ENCODE results near the gene EPS8L2. TPM values are rescaled to one million over a fixed set of nuclear protein-coding genes. Genes with fewer than 3 reads are reported as not detected.

EPS8L2 gene
- 2.7 and 3.0 TPM in 2 replicates for total RNA-seq

DNA sequence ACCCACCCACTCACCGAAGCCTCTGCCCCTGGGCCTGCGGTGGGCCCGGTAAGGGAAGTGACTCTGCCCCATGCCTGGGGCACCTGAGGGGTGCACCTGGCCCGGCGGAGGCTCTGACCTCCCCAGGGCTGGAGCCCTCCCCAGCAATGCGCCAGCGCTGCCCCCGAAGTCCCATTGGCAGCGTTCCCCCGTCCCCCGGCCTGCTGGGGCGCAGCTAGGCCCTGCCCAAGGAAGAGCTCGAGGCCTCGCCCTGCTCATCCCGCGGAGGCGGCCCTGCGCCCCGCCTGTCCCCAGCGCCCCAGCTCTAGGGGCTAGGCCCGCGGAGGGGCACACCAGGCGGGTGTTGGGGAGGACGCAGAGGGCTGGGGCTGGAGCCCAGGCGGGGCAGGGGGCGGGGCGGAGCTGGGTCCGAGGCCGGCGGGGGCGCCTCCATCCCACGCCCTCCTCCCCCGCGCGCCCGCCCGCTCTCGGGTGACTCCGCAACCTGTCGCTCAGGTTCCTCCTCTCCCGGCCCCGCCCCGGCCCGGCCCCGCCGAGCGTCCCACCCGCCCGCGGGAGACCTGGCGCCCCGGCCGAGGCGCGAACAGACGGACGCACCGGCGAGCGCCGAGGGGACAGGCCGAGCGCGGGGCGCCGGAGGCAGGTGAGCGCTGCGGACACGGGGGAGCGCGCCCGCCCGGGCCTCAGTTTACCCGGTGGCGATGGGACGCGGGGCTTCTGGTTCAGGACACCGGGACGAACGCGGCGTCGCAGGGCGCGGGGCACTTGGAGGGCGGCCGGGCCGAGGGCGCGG lies at the start of gene EPS8L2:
Gene EPS8L2 (plus strand): TSS at position 586 of the 793 bp plus-strand sequence. CDS start 3,177 bp downstream, outside the sequence.
- DNase-seq (ENCODE audit: low read depth in 2 of 2), result no peak

- DNase-seq (ENCODE audit: low read depth in 2 of 2), result no peak
Measured at GRCh38 chr11:656426-656825, 49.6 kb upstream of the EPS8L2 start.

- no peak for DNase-seq (ENCODE audit: low read depth in 2 of 2)
Measured at GRCh38 chr11:656866-657265, 49.2 kb upstream of the EPS8L2 start.

- DNase-seq (ENCODE audit: low read depth in 2 of 2), result no peak
Measured at GRCh38 chr11:657691-658126, 48.3 kb upstream of the EPS8L2 start.

GRCh38 chr11:659532-660085 lies 46.4 kb upstream of the EPS8L2 start:
- DNase-seq (ENCODE audit: low read depth in 2 of 2), result no peak

GRCh38 chr11:660281-660680 lies 45.8 kb upstream of the EPS8L2 start:
- DNase-seq (ENCODE audit: low read depth in 2 of 2), result no peak

- no peak for DNase-seq (ENCODE audit: low read depth in 2 of 2)
Measured at GRCh38 chr11:660681-661444, 45.2 kb upstream of the EPS8L2 start.

DNA sequence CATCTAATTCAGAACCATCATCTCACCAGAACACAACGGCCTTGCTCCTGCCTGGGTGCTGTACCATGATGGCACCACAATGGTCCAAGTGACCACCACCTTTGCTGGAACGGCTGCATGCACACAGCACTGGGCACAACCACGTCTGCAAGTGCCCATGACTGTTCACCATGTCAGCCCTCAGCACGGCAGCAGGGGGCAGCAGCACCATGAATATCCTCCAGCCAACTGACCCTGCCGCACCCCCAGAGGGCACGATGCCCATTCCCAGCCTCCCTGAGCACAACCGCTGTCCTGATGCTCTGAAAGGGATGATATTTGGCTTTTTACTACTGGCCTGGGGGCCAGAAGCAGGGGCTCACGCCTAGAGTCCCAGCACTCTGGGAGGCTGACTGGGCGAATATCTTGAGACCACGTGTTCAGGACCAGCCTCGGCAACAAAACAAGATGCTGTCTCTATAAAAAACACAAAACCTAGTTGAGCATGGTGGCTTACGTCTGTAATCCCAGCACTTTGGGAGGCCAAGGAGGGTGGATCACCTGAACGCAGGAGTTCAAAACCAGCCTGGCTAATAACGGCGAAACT lies 43.2 kb upstream of the EPS8L2 start:
- peak; percentile 46 to 68 for DNase-seq (ENCODE audit: low read depth in 2 of 2)

GRCh38 chr11:665062-665703 lies 40.8 kb upstream of the EPS8L2 start:
- no peak for DNase-seq (ENCODE audit: low read depth in 2 of 2)

GRCh38 chr11:665704-666281 lies 40.2 kb upstream of the EPS8L2 start:
- no peak for DNase-seq (ENCODE audit: low read depth in 2 of 2)

DNA sequence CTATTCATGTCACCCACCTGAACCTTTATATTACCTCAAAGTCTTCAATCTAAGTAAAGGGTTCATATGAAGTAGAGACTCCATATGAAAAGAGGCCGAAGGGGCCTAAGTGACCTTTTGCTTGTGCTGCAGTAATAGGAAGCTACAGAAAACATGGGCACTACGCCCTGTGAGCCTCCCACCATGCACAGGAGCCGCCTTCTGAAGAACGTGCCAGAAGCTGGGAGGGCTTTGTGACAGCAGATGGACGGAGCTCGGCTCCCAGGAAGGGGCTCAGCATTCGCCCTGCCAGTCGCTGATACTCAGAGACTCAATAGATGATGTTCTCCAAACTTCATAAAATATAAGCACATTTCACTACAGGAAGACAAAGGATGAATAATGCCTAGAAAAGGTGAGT lies 32.2 kb upstream of the EPS8L2 start:
- no peak for DNase-seq (ENCODE audit: low read depth in 2 of 2)

DNA sequence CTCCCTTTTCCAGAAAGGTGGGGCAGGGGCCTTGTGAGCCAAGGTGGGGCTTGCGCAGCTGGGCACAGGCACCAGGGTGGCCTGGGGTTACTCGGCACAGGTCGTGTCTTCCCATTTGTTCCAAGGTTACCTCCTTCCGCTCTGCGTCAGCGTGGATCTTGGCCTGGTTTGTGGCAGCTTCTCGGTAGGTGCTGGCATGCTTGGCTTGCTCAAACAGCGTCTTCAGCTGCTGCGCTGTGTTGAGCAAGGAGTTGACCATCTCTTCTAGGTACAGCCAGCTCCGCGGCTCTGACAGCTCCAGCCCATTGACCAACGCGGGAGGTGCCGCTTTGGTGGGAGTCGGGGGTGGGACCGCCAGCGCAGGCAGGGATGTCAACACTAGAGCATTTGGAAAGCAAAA lies 31.6 kb upstream of the EPS8L2 start:
- DNase-seq (ENCODE audit: low read depth in 2 of 2), result no peak

GRCh38 chr11:678297-678696 lies 27.7 kb upstream of the EPS8L2 start:
- no peak for DNase-seq (ENCODE audit: low read depth in 2 of 2)

DNA sequence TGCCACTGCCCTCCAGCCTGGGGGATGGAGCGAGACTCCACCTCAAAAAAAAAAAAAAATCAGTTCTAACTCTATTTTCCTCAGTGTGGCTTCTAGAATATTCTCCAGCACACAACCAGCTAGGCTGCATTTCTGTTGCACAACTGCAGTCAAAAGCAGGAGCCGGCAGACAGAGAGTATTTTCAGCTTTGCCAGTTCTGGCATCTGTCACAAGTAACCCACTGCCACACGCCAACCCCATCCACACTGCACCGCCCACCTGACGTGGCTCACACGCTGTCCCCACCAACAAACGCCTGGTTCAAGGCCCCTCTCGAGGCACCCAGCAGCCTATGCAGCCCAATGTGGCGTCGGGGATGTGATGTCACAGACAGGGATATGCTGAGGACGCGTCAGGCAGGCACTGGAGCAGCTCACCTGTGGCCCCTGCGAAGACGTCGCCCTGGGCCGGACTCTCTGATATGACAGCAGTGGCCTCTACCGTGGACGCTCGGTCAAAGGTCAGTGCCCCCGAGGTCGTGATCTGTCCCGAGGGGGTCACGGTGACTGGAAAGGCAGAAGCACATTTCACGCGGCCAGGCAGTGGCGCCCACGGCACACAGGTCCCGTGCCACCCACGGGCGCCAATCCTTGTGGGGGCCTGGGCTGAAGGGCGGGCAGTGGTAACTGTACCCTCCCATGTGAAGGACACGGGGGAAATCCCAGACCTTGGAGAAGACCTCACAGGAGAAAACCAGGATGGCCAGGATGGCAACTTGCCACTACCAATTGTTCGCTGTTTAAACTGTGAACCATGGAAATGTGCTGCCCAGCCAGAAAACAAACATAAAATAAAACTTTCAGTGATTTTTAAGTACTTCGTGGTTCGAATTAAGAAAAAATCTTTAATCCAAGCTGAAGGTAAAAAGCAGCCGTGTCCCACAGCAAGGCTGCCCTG lies 26.5 kb upstream of the EPS8L2 start:
- no peak for DNase-seq (ENCODE audit: low read depth in 2 of 2)

- DNase-seq (ENCODE audit: low read depth in 2 of 2), result peak in 1 of 2 donors; percentile 42
Measured at GRCh38 chr11:680476-680875, 25.6 kb upstream of the EPS8L2 start.

DNA sequence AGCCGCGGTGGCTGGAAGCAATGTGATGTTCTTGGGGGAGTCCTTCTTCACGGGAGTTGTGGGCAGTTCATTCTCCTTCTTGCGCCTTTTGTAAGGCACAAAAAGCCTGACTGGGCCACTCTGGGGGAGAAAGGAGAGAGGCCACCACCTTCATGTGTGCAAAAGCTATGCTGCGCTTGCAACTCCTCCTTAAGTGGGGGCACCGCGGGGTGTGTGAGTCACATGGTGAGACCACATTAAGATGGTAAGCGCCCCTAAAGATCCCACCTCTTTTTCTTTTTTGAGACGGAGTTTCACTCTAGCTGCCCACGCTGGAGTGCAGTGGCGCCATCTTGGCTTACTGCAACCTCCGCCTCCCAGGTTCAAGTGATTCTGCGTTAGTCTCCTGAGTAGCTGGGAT lies 25.1 kb upstream of the EPS8L2 start:
- DNase-seq (ENCODE audit: low read depth in 2 of 2), result no peak

GRCh38 chr11:686451-687243 lies 19.4 kb upstream of the EPS8L2 start:
- no peak for DNase-seq (ENCODE audit: low read depth in 2 of 2)

DNA sequence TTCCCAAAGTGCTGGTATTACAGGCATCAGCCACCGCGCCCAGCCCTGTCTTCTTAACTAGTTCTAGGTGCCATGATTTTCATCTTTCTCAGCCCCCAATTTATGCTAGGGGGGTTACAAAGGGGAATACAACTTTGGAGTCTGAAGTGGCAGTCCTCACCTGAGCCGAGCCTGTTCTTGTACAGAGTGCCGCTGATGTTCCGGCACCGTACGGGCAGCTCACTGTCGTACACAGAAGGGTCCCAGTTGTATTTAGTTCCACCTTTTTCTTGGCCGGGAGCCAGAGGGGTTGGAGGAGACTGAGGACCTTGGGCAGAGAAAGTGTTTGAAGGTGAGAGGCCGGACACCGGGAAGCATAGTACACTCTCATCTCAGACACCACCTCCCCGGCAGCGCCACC lies 18.3 kb upstream of the EPS8L2 start:
- DNase-seq (ENCODE audit: low read depth in 2 of 2), result no peak

GRCh38 chr11:688681-689080 lies 17.4 kb upstream of the EPS8L2 start:
- DNase-seq (ENCODE audit: low read depth in 2 of 2), result no peak
